Measurements from ENCODE around the gene BUB1B. TPM values are rescaled to one million over a fixed set of nuclear protein-coding genes. Genes with fewer than 3 reads are reported as not detected.
A peak's percentile ranks its signal among the peaks of the same experiment; 100 is the strongest.
"Not testable (repeated sequence)": the region's sequence is repeated elsewhere in the genome, so short reads cannot be mapped to it uniquely, and the experiment has no call there.

BUB1B gene, protein sequence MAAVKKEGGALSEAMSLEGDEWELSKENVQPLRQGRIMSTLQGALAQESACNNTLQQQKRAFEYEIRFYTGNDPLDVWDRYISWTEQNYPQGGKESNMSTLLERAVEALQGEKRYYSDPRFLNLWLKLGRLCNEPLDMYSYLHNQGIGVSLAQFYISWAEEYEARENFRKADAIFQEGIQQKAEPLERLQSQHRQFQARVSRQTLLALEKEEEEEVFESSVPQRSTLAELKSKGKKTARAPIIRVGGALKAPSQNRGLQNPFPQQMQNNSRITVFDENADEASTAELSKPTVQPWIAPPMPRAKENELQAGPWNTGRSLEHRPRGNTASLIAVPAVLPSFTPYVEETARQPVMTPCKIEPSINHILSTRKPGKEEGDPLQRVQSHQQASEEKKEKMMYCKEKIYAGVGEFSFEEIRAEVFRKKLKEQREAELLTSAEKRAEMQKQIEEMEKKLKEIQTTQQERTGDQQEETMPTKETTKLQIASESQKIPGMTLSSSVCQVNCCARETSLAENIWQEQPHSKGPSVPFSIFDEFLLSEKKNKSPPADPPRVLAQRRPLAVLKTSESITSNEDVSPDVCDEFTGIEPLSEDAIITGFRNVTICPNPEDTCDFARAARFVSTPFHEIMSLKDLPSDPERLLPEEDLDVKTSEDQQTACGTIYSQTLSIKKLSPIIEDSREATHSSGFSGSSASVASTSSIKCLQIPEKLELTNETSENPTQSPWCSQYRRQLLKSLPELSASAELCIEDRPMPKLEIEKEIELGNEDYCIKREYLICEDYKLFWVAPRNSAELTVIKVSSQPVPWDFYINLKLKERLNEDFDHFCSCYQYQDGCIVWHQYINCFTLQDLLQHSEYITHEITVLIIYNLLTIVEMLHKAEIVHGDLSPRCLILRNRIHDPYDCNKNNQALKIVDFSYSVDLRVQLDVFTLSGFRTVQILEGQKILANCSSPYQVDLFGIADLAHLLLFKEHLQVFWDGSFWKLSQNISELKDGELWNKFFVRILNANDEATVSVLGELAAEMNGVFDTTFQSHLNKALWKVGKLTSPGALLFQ
- total RNA-seq (ENCODE audit: insufficient read depth, low replicate concordance) = 1.7 TPM

GRCh38 chr15:40160689-40161688 lies at the start of gene BUB1B:
TSS of gene BUB1B (plus strand) at chr15:40161069. CDS start at chr15:40161221, 152 bp downstream.
- peak; percentile 97 for DNase-seq (ENCODE audit: low spot score)

GRCh38 chr15:40111888-40112287 lies 49.0 kb upstream of the BUB1B start:
- DNase-seq (ENCODE audit: low spot score) = no peak

DNA sequence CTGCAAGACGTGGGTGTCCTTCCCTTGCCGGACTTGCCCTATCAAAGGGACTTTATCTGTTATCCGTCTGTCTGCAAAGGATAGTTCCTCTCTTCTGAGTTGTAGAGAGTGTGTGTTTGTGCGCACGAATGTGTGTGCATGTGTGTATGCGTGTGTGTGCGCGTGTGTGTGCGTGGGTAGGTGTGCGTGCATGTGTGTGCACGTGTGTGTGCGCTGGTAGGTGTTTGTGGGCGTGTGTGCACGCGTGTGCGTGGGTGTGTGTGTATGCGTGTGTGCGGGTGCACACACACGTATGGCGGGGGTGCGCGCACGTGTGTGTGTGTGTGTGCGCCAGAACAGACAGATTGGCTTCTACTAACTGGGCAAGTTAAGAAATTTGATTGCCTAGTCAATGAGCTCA lies 48.1 kb upstream of the BUB1B start:
- DNase-seq (ENCODE audit: low spot score) = no peak

- DNase-seq (ENCODE audit: low spot score) = no peak
These were observed 46.7 kb upstream of the BUB1B start for GRCh38 chr15:40114218-40114617.

- DNase-seq (ENCODE audit: low spot score) = not testable (repeated sequence)
These were observed 45.8 kb upstream of the BUB1B start for GRCh38 chr15:40115106-40115505.

- no peak for DNase-seq (ENCODE audit: low spot score)
These were observed 45.2 kb upstream of the BUB1B start for GRCh38 chr15:40115670-40116093.

- DNase-seq (ENCODE audit: low spot score) = no peak
These were observed 42.4 kb upstream of the BUB1B start for GRCh38 chr15:40118473-40118872.

DNA sequence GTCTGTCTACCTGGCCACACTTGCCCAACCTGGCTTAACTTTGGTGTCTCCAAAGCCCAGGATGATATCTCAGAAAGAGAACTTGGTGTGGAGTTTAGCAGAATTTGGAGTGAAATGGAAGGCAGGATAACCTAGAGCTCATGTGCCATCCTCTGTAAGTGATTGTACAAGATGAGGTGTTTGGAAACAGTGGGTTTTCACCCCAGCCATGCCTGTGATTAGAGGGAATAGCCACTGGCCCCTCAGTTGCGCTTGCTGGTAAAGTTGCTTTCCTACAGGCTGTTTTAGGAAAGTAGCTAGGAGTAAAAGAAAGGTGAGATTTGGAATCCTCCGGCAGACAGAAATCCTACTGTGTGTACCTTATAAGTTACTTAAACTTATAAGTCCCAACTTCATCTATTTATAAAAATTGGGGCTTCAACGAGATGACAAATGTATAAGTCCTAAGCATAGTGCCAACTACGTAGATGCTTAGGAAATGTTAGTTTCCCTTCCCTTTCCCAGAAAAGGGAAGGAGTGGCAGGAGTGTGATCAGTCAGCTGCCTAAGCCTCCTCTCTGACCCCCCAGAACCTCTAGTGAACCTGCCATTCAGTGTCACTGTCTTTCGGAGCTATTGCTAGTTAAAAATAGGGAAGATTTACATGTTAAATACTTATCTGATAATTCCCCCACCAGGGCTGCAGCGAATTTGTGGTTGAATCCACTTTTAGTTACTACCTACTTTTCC lies 38.8 kb upstream of the BUB1B start:
- no peak for DNase-seq (ENCODE audit: low spot score)

DNA sequence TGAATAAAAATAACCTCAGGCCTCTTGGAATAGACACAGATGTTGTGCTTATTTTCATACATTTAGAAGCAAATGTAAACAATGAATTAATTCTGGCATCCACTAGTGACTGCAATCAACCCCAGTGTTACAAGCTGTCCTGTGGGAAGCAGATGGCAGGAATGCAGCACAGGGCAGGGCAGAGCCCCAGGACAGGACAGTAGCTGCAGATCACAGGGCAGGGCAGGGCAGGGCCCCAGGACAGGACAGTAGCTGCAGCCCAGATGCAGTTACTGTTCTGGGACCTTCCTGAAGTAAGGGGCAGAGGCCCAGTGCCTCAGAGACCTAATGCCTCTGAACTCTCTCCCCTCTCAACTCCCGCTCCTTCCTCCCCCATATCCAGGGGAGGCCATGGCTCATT lies 37.9 kb upstream of the BUB1B start:
- DNase-seq (ENCODE audit: low spot score) = not testable (repeated sequence)

DNA sequence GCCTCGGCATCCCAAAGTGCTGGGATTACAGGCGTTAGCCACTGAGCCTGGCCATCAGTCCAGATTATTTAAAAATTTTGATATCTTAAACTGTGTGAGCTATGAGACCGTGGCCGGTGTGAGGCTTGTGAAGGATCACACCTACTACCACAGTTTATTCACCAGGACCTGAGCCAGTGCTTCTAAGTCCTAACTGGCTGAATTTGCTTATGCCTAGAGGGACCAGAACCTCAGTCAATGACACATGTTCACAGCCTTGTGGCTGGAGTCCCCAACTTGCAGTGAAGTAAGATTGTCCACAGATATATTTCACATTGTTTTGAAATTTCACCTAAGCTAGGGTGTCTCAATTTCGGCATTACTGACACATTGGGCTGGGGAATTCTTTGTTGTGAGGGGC lies 37.0 kb upstream of the BUB1B start:
- not testable (repeated sequence) for DNase-seq (ENCODE audit: low spot score)

DNA sequence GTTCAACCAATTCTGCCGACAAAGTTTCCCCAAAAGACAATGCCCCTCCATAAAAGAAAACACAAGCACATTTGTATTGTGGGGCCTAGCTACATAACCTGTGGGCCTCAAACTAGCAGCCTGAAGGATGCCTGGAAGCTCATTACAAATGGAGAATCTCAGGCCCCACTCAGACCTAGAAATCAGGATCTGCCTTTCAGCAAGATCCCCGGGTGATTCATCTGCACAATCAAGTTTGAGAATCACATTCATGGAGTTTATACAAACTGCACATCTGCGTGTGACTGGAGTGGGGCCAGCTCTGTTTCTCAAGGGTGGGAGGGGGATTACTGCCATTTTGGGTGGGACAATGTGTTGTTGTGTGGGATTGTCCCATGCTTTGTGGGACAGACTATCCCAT lies 36.5 kb upstream of the BUB1B start:
- DNase-seq (ENCODE audit: low spot score) = not testable (repeated sequence)

- DNase-seq (ENCODE audit: low spot score) = not testable (repeated sequence)
These were observed 36.0 kb upstream of the BUB1B start for GRCh38 chr15:40124807-40125285.

GRCh38 chr15:40125950-40126349 lies 34.9 kb upstream of the BUB1B start:
- no peak for DNase-seq (ENCODE audit: low spot score)

DNA sequence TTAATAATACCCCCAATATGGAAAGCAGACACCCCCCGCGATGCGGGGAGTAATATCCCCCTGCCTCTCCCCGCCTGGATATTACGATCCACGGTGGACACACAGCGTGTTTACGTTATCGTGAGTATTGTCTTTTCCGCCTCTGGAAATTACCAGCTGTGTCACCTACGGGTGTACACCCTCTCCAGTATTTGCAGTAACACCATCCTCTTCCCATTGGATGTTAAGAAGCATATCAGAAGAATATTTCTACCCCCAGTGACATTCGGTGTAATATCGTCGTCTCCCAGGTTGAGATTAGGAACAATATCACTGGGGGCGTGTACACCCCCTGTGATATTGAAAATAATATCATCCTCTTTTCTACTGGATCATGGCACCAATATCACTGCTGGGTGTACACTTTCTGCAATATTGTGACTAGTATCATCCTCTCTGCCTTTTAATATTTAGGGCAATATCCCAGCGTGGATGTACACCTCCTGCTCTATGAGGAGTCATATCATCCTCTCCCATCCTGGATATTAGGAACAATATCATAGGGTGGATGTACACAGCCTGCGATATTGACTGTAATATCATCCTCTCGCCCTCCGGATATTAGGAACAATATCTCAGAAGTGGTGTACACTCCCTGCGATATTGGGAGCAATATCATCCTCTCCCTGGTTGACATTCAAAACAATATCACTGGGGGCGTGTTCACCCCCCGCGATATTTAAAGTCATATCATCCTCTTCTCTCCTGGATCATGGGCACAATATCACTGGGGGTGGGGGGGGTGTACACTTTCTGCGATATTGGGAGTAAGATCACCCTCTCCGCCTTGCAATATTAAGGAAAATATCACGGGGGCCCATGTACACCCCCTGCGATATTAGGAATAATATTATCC lies 31.9 kb upstream of the BUB1B start:
- no peak for DNase-seq (ENCODE audit: low spot score)

GRCh38 chr15:40130118-40130517 lies 30.8 kb upstream of the BUB1B start:
- no peak for DNase-seq (ENCODE audit: low spot score)

DNA sequence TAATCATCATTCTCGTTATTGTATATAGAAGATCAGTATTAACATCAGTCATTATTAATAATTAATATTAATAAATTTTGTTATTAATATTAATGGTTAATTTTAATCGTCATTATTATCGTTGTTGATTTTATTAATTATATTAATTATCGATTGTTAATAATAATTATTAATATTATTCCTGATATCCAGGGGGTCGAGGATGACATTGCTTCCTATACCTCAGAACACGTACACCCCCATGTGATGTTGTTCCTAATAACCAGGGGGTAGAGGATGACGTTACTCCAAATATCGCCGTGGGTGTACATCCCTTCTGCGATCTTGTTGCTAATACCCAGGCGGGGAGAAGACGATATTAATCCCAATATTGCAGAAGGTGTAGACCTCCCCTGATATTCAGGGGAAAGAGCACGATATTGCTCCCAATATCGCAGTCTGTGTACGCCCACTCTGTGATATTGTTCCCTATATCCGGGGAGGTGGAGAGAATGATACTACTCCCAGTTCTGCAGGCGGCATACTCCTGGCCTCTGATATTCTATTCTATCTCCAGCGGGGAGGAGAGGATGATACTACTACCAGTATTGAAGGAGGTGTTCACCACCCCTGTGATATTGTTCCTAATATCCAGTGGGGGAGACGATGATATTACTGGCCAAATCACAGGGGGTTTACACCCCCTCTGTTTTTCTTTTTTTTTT lies 29.9 kb upstream of the BUB1B start:
- DNase-seq (ENCODE audit: low spot score) = no peak

DNA sequence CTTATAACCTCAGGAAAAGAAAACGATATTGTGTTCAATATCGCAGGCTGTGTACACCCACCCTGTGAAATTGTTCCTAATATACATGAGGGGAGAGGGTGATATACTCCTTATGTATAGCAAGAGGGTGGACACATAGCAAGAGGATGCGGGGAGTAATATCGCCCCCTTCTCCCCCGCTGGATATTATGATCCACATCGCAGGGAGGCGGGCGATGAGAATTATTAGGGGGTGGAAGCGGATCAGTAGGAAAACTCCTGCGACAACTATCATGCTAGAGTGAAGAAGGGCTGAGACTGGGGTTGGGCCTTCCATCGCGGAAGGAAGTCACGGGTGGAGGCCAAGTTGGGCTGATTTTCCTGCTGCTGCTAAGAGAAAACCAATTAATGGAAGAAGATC lies 27.3 kb upstream of the BUB1B start:
- DNase-seq (ENCODE audit: low spot score) = no peak

DNA sequence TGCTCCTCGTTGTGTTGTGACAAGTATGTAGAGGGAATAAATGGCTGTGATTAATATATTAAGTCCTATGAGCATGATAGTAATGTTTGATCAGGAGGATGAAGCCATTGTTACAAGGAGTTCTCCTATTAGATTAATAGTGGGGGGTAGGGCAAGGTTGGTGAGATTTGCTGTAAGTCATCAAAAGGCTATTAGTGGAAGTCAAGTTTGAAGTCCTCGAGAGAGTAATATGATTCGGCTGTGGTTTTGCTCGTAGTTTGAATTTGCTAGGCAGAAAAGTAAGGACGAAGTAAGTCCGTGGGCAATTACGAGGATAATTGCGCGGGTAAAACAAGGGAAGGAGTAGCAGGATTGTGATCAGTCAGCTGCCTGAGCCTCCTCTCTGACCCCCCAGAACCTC lies 26.0 kb upstream of the BUB1B start:
- DNase-seq (ENCODE audit: low spot score) = no peak

Measured in umbilical cord (tissue), 2 donors.